Measurements from ENCODE around the gene TMEM109.

Gene TMEM109

GRCh38 chr11:60953781-60954180 lies 39.8 kb downstream of the TMEM109 start:
- CTCF ChIA-PET, result no interaction called here
- no peak for DNase-seq (ENCODE audit: extremely low spot score)
- POLR2A ChIA-PET, result no interaction called here
- TF ChIP-seq FOXK2 (IDR thresholded peaks at IDR 0.05), result no peak
- TF ChIP-seq LEF1 (IDR thresholded peaks at IDR 0.05; ENCODE audit: borderline replicate concordance), result no peak
- TF ChIP-seq SP1 (IDR thresholded peaks at IDR 0.05), result no peak
- TF ChIP-seq FOXA1 (IDR thresholded peaks at IDR 0.05), result no peak
- no peak for TF ChIP-seq ARNT (IDR thresholded peaks at IDR 0.05)
- no peak for TF ChIP-seq CTBP1 (IDR thresholded peaks at IDR 0.05; ENCODE audit: borderline replicate concordance)
- TF ChIP-seq PKNOX1 (IDR thresholded peaks at IDR 0.05), result no peak
- TF ChIP-seq TARDBP (IDR thresholded peaks at IDR 0.05), result no peak
- no peak for TF ChIP-seq ELF4 (IDR thresholded peaks at IDR 0.05)
- no peak for TF ChIP-seq L3MBTL2 (conservative IDR thresholded peaks at IDR 0.05)
- TF ChIP-seq ZNF384 (IDR thresholded peaks at IDR 0.05), result no peak
- no peak for TF ChIP-seq FOXM1 (IDR thresholded peaks at IDR 0.05; ENCODE audit: borderline replicate concordance)
- no peak for TF ChIP-seq NFRKB (IDR thresholded peaks at IDR 0.05)
- TF ChIP-seq BHLHE40 (IDR thresholded peaks at IDR 0.05; ENCODE audit: borderline replicate concordance), result no peak
- no peak for TF ChIP-seq SUZ12 (IDR thresholded peaks at IDR 0.05)
- TF ChIP-seq HDGF (IDR thresholded peaks at IDR 0.05; ENCODE audit: borderline replicate concordance), result no peak

- ChIA-PET CTCF (no interaction called here), POLR2A (no interaction called here)
- DNase-seq (ENCODE audit: extremely low spot score), result no peak
- TF ChIP-seq PKNOX1 (IDR thresholded peaks at IDR 0.05) (no peak), FOXM1 (IDR thresholded peaks at IDR 0.05; ENCODE audit: borderline replicate concordance) (no peak), NFRKB (IDR thresholded peaks at IDR 0.05) (no peak), ZNF384 (IDR thresholded peaks at IDR 0.05) (no peak), HDGF (IDR thresholded peaks at IDR 0.05; ENCODE audit: borderline replicate concordance) (no peak), TARDBP (IDR thresholded peaks at IDR 0.05) (no peak), ELF4 (IDR thresholded peaks at IDR 0.05) (no peak), FOXA1 (IDR thresholded peaks at IDR 0.05) (no peak), BHLHE40 (IDR thresholded peaks at IDR 0.05; ENCODE audit: borderline replicate concordance) (no peak), LEF1 (IDR thresholded peaks at IDR 0.05; ENCODE audit: borderline replicate concordance) (no peak), SP1 (IDR thresholded peaks at IDR 0.05) (no peak), FOXK2 (IDR thresholded peaks at IDR 0.05) (no peak)
Observed at GRCh38 chr11:60954421-60954820, 40.5 kb downstream of the TMEM109 start.

GRCh38 chr11:60955571-60955970 lies 41.6 kb downstream of the TMEM109 start:
- POLR2A ChIA-PET, result no interaction called here

GRCh38 chr11:60957188-60957587 lies 43.2 kb downstream of the TMEM109 start:
- ChIA-PET CTCF (no interaction called here), POLR2A (no interaction called here)
- no peak for TF ChIP-seq PKNOX1 (IDR thresholded peaks at IDR 0.05)
- TF ChIP-seq FOXM1 (IDR thresholded peaks at IDR 0.05; ENCODE audit: borderline replicate concordance), result no peak
- TF ChIP-seq ARNT (IDR thresholded peaks at IDR 0.05), result no peak
- TF ChIP-seq SP1 (IDR thresholded peaks at IDR 0.05), result no peak
- no peak for TF ChIP-seq L3MBTL2 (conservative IDR thresholded peaks at IDR 0.05)
- no peak for TF ChIP-seq FOXA1 (IDR thresholded peaks at IDR 0.05)
- TF ChIP-seq BHLHE40 (IDR thresholded peaks at IDR 0.05; ENCODE audit: borderline replicate concordance), result no peak
- no peak for TF ChIP-seq CTBP1 (IDR thresholded peaks at IDR 0.05; ENCODE audit: borderline replicate concordance)
- TF ChIP-seq FOXK2 (IDR thresholded peaks at IDR 0.05), result no peak
- no peak for TF ChIP-seq LEF1 (IDR thresholded peaks at IDR 0.05; ENCODE audit: borderline replicate concordance)
- TF ChIP-seq SUZ12 (IDR thresholded peaks at IDR 0.05), result no peak
- no peak for TF ChIP-seq ZNF384 (IDR thresholded peaks at IDR 0.05)
- TF ChIP-seq TARDBP (IDR thresholded peaks at IDR 0.05), result no peak
- no peak for TF ChIP-seq NFRKB (IDR thresholded peaks at IDR 0.05)
- no peak for TF ChIP-seq ELF4 (IDR thresholded peaks at IDR 0.05)
- TF ChIP-seq HDGF (IDR thresholded peaks at IDR 0.05; ENCODE audit: borderline replicate concordance), result no peak
- no peak for DNase-seq (ENCODE audit: extremely low spot score)

More at GRCh38 chr11:60955571-60955970, 41.6 kb downstream of the TMEM109 start:
- TF ChIP-seq HDGF (IDR thresholded peaks at IDR 0.05; ENCODE audit: borderline replicate concordance), result no peak
- no peak for TF ChIP-seq L3MBTL2 (conservative IDR thresholded peaks at IDR 0.05)
- TF ChIP-seq FOXK2 (IDR thresholded peaks at IDR 0.05), result no peak
- no peak for TF ChIP-seq SUZ12 (IDR thresholded peaks at IDR 0.05)
- TF ChIP-seq ARNT (IDR thresholded peaks at IDR 0.05), result no peak
- TF ChIP-seq BHLHE40 (IDR thresholded peaks at IDR 0.05; ENCODE audit: borderline replicate concordance), result no peak
- TF ChIP-seq SP1 (IDR thresholded peaks at IDR 0.05), result no peak
- TF ChIP-seq FOXM1 (IDR thresholded peaks at IDR 0.05; ENCODE audit: borderline replicate concordance), result no peak
- TF ChIP-seq CTBP1 (IDR thresholded peaks at IDR 0.05; ENCODE audit: borderline replicate concordance), result no peak
- no peak for TF ChIP-seq ZNF384 (IDR thresholded peaks at IDR 0.05)
- no peak for TF ChIP-seq TARDBP (IDR thresholded peaks at IDR 0.05)
- CTCF ChIA-PET, result interaction anchor here (0.6 kb wide), 1 partner anchor 551 kb away, joined by 3 read pairs; no protein-coding TSS in a partner anchor
- DNase-seq (ENCODE audit: extremely low spot score), result no peak

GRCh38 chr11:60959431-60959830 lies 45.5 kb downstream of the TMEM109 start:
- DNase-seq (ENCODE audit: extremely low spot score), result no peak
- ChIA-PET POLR2A (interaction anchor here (0.5 kb wide), 1 partner anchor 56 kb away, joined by 3 read pairs; no protein-coding TSS in a partner anchor), CTCF (no interaction called here)
- TF ChIP-seq ZNF384 (IDR thresholded peaks at IDR 0.05) (no peak), FOXM1 (IDR thresholded peaks at IDR 0.05; ENCODE audit: borderline replicate concordance) (no peak), BHLHE40 (IDR thresholded peaks at IDR 0.05; ENCODE audit: borderline replicate concordance) (no peak), LEF1 (IDR thresholded peaks at IDR 0.05; ENCODE audit: borderline replicate concordance) (no peak), L3MBTL2 (conservative IDR thresholded peaks at IDR 0.05) (no peak), SP1 (IDR thresholded peaks at IDR 0.05) (no peak), ARNT (IDR thresholded peaks at IDR 0.05) (no peak), ELF4 (IDR thresholded peaks at IDR 0.05) (no peak), SUZ12 (IDR thresholded peaks at IDR 0.05) (no peak), FOXA1 (IDR thresholded peaks at IDR 0.05) (no peak), PKNOX1 (IDR thresholded peaks at IDR 0.05) (no peak), FOXK2 (IDR thresholded peaks at IDR 0.05) (no peak), CTBP1 (IDR thresholded peaks at IDR 0.05; ENCODE audit: borderline replicate concordance) (no peak), HDGF (IDR thresholded peaks at IDR 0.05; ENCODE audit: borderline replicate concordance) (no peak), TARDBP (IDR thresholded peaks at IDR 0.05) (no peak)

Measured in HEK293T (cell line).